ENCODE results near the gene GPATCH3.
"Not testable (repeated sequence)": the region's sequence is repeated elsewhere in the genome, so short reads cannot be mapped to it uniquely, and the experiment has no call there.

GPATCH3 gene, protein sequence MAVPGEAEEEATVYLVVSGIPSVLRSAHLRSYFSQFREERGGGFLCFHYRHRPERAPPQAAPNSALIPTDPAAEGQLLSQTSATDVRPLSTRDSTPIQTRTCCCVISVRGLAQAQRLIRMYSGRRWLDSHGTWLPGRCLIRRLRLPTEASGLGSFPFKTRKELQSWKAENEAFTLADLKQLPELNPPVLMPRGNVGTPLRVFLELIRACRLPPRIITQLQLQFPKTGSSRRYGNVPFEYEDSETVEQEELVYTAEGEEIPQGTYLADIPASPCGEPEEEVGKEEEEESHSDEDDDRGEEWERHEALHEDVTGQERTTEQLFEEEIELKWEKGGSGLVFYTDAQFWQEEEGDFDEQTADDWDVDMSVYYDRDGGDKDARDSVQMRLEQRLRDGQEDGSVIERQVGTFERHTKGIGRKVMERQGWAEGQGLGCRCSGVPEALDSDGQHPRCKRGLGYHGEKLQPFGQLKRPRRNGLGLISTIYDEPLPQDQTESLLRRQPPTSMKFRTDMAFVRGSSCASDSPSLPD

DNA sequence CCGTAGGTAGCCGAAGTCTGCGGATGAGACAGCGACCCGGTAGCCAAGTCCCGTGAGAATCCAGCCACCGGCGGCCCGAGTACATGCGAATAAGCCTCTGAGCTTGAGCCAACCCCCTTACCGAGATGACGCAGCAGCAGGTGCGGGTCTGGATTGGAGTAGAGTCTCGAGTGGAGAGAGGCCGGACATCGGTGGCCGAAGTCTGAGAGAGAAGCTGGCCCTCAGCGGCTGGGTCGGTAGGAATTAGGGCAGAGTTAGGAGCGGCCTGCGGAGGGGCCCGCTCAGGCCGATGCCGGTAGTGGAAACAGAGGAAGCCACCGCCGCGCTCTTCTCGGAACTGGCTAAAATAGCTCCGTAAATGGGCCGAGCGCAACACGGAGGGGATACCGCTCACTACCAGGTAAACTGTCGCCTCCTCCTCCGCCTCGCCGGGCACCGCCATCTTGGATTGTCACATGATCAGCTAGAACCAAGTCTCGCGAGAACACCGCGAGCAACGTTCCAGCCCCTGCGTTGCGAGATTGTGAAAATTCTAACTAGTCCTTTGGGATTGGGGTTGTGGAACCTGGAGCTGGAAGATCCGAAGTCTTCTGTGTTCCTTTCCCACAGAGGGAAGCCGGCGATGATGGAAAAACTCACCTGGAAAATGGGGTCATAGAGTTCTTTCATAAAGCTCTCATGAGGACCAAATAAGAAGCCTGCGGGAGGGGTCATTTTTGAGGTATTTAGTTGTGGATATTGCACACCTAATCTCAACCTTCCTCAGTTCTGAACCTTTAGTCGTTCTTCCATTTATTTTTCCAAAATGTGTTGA, at the start of gene GPATCH3:
Gene GPATCH3 (minus strand): TSS at position 467 of the 814 bp plus-strand sequence. CDS start 25 bp downstream, at position 442.
- peak; percentile 58 for DNase-seq (ENCODE audit: low read depth)

DNA sequence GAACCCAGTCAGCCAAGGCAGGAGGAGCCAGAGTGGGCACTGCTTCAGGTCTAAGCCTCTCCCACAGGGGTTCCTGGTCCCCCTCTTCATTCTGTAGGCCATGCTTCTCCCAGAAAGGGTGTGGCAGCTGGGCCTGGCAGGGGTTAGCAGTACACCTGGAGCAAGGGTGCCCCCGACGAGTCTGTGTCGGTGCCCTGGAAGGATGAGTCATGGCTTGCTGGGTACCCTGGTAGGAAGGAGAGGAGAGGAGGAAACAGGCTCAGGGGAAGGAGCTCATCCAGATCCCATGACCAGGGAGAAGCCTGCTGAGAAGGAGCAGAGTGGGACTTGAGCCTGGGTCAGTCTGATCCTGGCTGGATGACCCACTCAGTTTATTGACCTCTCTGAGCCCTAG, 49.7 kb upstream of the GPATCH3 start:
- no peak for DNase-seq (ENCODE audit: low read depth)

- no peak for DNase-seq (ENCODE audit: low read depth)
These were observed 49.1 kb upstream of the GPATCH3 start for GRCh38 chr1:26949266-26949925.

GRCh38 chr1:26948725-26949057, 48.4 kb upstream of the GPATCH3 start:
- DNase-seq (ENCODE audit: low read depth) = not testable (repeated sequence)

- DNase-seq (ENCODE audit: low read depth) = no peak
These were observed 46.0 kb upstream of the GPATCH3 start for GRCh38 chr1:26946270-26946669.

GRCh38 chr1:26945728-26946127, 45.5 kb upstream of the GPATCH3 start:
- no peak for DNase-seq (ENCODE audit: low read depth)

GRCh38 chr1:26945138-26945537, 44.9 kb upstream of the GPATCH3 start:
- DNase-seq (ENCODE audit: low read depth) = no peak

DNA sequence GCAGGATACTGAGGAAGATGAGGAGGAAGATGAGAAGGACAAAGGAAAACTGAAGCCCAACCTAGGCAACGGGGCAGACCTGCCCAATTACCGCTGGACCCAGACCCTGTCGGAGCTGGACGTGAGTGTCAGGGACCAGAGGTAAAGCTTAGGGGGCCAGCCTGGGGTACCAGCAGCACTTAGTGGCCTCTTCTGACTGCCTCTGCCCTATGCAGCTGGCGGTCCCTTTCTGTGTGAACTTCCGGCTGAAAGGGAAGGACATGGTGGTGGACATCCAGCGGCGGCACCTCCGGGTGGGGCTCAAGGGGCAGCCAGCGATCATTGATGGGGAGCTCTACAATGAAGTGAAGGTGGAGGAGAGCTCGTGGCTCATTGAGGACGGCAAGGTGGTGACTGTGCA, 42.4 kb upstream of the GPATCH3 start:
- DNase-seq (ENCODE audit: low read depth) = no peak

GRCh38 chr1:26941311-26941710, 41.0 kb upstream of the GPATCH3 start:
- no peak for DNase-seq (ENCODE audit: low read depth)

- no peak for DNase-seq (ENCODE audit: low read depth)
These were observed 38.4 kb upstream of the GPATCH3 start for GRCh38 chr1:26938659-26939025.

DNA sequence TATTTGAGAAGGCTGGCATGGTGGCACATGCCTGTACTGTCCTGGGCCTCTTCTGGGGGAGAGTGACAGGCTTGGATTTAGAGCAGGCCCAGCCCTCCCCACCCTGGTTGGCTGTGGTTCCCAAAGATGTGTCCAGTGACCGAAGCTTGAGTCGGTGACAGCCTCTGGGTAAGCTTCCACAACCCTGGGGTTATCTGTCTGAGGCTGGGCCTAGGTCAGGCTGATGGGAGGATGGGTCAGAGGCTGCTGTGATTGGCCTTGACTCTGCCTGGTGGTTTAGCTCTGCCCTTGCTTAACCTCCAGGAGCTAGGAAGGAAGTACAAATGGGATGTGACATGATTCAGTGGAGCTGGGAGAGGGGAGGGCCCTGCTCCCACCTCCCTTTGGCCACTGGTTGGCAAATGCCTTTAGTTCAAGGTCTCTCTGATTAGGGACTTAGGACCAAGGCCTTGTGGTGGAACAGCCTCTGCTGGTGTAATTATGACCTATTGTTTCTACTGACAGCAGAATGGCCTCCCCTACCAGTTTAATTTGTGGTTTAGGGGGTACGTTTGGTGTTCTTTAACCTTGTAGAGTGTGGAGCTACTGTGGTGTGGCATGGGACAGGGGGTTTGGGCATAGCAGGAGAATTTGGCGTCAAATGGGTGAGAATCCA, 37.9 kb upstream of the GPATCH3 start:
- no peak for DNase-seq (ENCODE audit: low read depth)

DNA sequence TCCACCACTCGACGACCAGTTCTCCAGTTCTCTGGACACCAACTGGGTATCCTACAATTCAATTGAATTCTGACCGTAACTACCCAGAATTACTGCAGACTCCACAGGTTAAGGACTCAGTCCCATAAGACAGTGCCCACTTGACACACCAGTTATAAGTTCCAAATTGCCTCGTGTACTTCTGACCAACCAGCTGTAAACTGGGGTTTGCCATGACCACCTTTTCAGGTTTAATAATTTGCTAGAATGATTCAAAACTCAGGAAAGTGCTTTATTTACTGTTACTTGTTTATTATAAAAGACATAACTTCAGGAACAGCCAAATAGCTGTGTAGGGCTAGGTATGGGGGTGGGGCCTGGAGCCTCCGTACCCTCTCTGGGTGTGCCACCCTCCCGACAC, 36.6 kb upstream of the GPATCH3 start:
- no peak for DNase-seq (ENCODE audit: low read depth)

DNA sequence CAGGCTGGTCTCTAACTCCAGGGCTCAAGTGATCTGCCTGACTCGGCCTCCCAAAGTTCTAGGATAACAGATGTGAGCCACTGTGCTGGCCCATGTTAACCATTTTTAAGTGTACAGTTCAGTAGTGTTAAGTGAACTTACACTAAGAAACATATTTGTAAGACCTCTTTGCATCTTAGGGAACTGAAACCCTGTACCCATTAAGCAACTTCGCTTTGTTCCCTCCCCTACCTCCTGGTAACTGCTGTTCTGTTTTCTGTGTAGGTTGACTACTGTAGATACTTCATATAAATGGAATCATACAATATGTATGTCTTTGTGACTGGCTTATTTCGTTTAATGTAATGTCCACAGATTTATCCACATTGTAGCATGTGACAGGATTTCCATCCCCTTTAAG, 32.3 kb upstream of the GPATCH3 start:
- DNase-seq (ENCODE audit: low read depth) = no peak

- DNase-seq (ENCODE audit: low read depth) = peak; percentile 56
These were observed 23.4 kb upstream of the GPATCH3 start for GRCh38 chr1:26923711-26924110.

DNA sequence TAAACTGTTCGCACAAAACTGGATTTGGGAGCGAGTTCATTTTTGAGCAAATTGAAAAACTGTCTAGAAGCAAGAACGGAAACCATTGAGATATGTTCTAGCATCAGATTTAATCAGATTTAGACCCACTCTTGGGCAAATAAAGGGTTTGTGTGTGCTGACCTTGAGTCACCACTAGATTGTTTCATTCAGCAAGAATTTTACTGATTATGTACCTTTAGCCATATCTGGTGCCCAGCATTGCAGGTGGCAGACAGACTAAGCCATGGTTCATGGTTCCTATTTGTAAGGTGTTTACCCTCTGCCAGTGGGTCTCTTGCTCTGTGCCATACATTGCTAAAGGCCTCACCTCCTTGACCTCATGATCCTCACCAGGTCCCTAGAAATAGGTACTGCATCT, 22.6 kb upstream of the GPATCH3 start:
- DNase-seq (ENCODE audit: low read depth) = no peak

- no peak for DNase-seq (ENCODE audit: low read depth)
These were observed 22.1 kb upstream of the GPATCH3 start for GRCh38 chr1:26922431-26922729.

GRCh38 chr1:26921540-26922430, 21.5 kb upstream of the GPATCH3 start, which contains the start of gene NUDC:
TSS of gene NUDC (plus strand) at chr1:26921743. CDS start at chr1:26921849, 106 bp downstream.
- DNase-seq (ENCODE audit: low read depth) = peak; percentile 87

GRCh38 chr1:26921126-26921539, 20.9 kb upstream of the GPATCH3 start:
- no peak for DNase-seq (ENCODE audit: low read depth)

- DNase-seq (ENCODE audit: low read depth) = no peak
These were observed 15.1 kb upstream of the GPATCH3 start for GRCh38 chr1:26915204-26915842.

GRCh38 chr1:26913754-26914619, 13.7 kb upstream of the GPATCH3 start, which contains the start of gene NR0B2:
TSS of gene NR0B2 (minus strand) at chr1:26913975. CDS start at chr1:26913940, 35 bp downstream.
- no peak for DNase-seq (ENCODE audit: low read depth)
